ENCODE results near the gene ATP23.

- TF ChIP-seq POLR2A (IDR thresholded peaks at IDR 0.05; ENCODE audit: low read depth, low read length) (no peak), CTCF (IDR thresholded peaks at IDR 0.05; ENCODE audit: extremely low read depth in 1 of 2, insufficient read depth in 1 of 2, low read depth in 1 of 2, low read length in 2 of 2) (no peak), GATA2 (IDR thresholded peaks at IDR 0.05; ENCODE audit: insufficient read depth, insufficient read length, low read depth, low read length) (no peak), JUN (IDR thresholded peaks at IDR 0.05; ENCODE audit: borderline replicate concordance, insufficient read depth, insufficient read length, low read depth) (no peak), EZH2 (IDR thresholded peaks at IDR 0.05; ENCODE audit: borderline replicate concordance, low read depth, low read length, severe bottlenecking) (no peak), MYC (IDR thresholded peaks at IDR 0.05; ENCODE audit: low read depth, low read length) (no peak), POLR2AphosphoS5 (IDR thresholded peaks at IDR 0.05; ENCODE audit: insufficient read depth, low read depth, low read length) (no peak), MAX (IDR thresholded peaks at IDR 0.05; ENCODE audit: insufficient read depth, insufficient read length) (no peak), FOS (IDR thresholded peaks at IDR 0.05; ENCODE audit: borderline replicate concordance, insufficient read depth, low read length) (no peak)
These were observed 14.3 kb upstream of the ATP23 start for GRCh38 chr12:57927086-57927485.

Measured in endothelial cell of umbilical vein (primary cell).